Astrocyte (in vitro differentiated cells and primary cell): ENCODE data around the gene GMNN.

Source experiments
- EZH2 ChIP-seq: IDR thresholded peaks from 2 replicates; pipeline ENCODE4 v1.6.1; 2012; ENCODE audit warnings: mild to moderate bottlenecking, low read length, inconsistent platforms; ENCODE audit not compliant: insufficient read depth
- TF ChIP-seq, protein P1 (sequence below): IDR thresholded peaks from 2 replicates; pipeline ENCODE4 v1.5.1; 2011; ENCODE audit warnings: low read depth, mild to moderate bottlenecking, inconsistent platforms, low read length, moderate library complexity; ENCODE audit not compliant: insufficient read depth

DNA sequence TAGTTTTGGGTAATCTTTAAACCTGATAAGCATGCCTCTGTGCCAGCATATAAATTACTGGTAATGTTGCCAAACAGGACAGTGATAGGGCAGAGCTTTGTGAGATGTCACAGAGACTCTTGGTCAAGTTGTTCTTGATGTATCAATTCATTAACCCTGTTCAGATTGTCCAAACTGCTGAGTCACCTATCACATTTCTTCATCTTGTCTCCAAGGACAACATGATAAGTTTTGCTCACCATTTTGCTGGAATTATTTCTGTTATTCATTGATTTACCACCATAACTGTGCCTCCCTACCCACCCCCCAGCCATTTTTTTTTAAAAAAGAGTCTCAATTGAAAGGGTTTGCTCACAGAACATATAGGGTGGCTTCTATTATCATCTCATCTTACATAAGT is 19.5 kb upstream of the GMNN start:
- TF ChIP-seq, protein P1, sequence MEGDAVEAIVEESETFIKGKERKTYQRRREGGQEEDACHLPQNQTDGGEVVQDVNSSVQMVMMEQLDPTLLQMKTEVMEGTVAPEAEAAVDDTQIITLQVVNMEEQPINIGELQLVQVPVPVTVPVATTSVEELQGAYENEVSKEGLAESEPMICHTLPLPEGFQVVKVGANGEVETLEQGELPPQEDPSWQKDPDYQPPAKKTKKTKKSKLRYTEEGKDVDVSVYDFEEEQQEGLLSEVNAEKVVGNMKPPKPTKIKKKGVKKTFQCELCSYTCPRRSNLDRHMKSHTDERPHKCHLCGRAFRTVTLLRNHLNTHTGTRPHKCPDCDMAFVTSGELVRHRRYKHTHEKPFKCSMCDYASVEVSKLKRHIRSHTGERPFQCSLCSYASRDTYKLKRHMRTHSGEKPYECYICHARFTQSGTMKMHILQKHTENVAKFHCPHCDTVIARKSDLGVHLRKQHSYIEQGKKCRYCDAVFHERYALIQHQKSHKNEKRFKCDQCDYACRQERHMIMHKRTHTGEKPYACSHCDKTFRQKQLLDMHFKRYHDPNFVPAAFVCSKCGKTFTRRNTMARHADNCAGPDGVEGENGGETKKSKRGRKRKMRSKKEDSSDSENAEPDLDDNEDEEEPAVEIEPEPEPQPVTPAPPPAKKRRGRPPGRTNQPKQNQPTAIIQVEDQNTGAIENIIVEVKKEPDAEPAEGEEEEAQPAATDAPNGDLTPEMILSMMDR = no peak
- TF ChIP-seq EZH2 = no peak
